AG04449 (cell line): ENCODE measurements around the gene RNF4.

ENCODE experiments used
- CTCF ChIA-PET: fragments of 350-600 bp; formaldehyde crosslinking; extraction: SDS; loops from one replicate; lab custom pipeline; 2021; ENCODE audit warnings: antibody characterized with exemption; lab: Yijun Ruan, JAX
- POLR2A ChIA-PET: fragments of 400-600, 350-600 bp; formaldehyde crosslinking; extraction: SDS; loops from one replicate; lab custom pipeline; 2020; ENCODE audit warnings: antibody characterized with exemption, inconsistent platforms; lab: Yijun Ruan, JAX
- DNase-seq: peaks from one replicate; pipeline ENCODE4 v3.0.0-alpha.2; 2010; ENCODE audit warnings: low read depth, low spot score
- H3K4me3 ChIP-seq: 2 replicates; pipeline ENCODE4 v1.5.1; 2011; ENCODE audit warnings: low read depth, mild to moderate bottlenecking, control low read depth, low read length
- CTCF ChIP-seq: IDR thresholded peaks from one replicate; pipeline ENCODE4 v1.5.1; 2011; ENCODE audit warnings: mild to moderate bottlenecking, moderate library complexity, low read length, control low read depth, inconsistent platforms; ENCODE audit not compliant: insufficient read depth; ENCODE audit errors: missing control alignments

The RNF4 gene

GRCh38 chr4:2482693-2483092, 13.8 kb downstream of the RNF4 start:
- ChIA-PET CTCF (interaction anchor here (0.7 to 1.3 kb wide), 2 partner anchors 11 to 13 kb away, joined by 3 to 5 read pairs; partner anchors contain the start of gene RNF4), POLR2A (no interaction called here)
- no peak overlapping the region for H3K4me3 ChIP-seq
- no peak for DNase-seq
- TF ChIP-seq CTCF: no peak

- no peak overlapping the region for H3K4me3 ChIP-seq
- TF ChIP-seq CTCF: no peak
- DNase-seq: no peak
- ChIA-PET POLR2A (no interaction called here), CTCF (interaction anchor here (0.7 to 1.5 kb wide), 3 partner anchors 11 to 263 kb away, joined by 3 to 6 read pairs (median 5); partner anchors contain the start of gene RNF4)
These were observed 14.3 kb downstream of the RNF4 start for GRCh38 chr4:2483237-2483636.

- CTCF ChIA-PET: interaction anchor here (1.5 kb wide), 1 partner anchor 264 kb away, joined by 6 read pairs; no protein-coding TSS in a partner anchor
- DNase-seq: no peak
- TF ChIP-seq CTCF: no peak
- POLR2A ChIA-PET: interaction anchor here (2.0 kb wide), 1 partner anchor 15 kb away, joined by 5 read pairs; the partner anchor contains the start of gene RNF4
- no peak overlapping the region for H3K4me3 ChIP-seq
These were observed 15.3 kb downstream of the RNF4 start for GRCh38 chr4:2484185-2484584.

- ChIA-PET POLR2A (interaction anchor here (2.0 kb wide), 1 partner anchor 16 kb away, joined by 5 read pairs; the partner anchor contains the start of gene RNF4), CTCF (interaction anchor here (0.9 to 1.0 kb wide), 2 partner anchors 8 to 265 kb away, joined by 3 to 4 read pairs; no protein-coding TSS in a partner anchor)
- DNase-seq: no peak
- no peak for TF ChIP-seq CTCF
- no peak overlapping the region for H3K4me3 ChIP-seq
These were observed 16.1 kb downstream of the RNF4 start for GRCh38 chr4:2484993-2485392.

GRCh38 chr4:2485956-2486355, 17.1 kb downstream of the RNF4 start:
- ChIA-PET CTCF (interaction anchor here (0.9 kb wide), 1 partner anchor 266 kb away, joined by 3 read pairs; no protein-coding TSS in a partner anchor), POLR2A (interaction anchor here (0.7 to 2.0 kb wide), 2 partner anchors 16 to 17 kb away, joined by 3 to 5 read pairs; partner anchors contain the start of gene RNF4)
- no peak for TF ChIP-seq CTCF
- DNase-seq: no peak
- H3K4me3 ChIP-seq: no peak overlapping the region

DNA sequence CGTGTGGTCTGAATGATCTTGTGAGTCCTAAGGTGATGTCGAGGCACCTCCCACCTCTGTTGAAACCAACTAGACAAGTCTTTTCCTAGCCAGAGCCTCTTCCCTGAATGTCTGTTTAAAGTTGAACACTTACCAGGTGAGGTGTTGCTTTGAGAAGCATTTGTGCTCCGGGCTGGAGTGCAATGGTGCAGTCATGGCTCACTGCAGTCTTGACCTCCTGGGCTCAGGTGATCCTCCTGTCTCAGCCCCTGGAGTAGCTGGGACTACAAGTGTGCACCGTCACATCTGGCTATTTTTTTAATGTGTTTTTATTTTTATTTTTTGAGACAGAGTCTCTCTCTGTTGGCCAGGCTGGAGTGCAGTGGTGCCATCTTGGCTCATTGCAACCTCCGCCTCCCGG, 18.1 kb downstream of the RNF4 start:
- no peak for DNase-seq
- no peak for TF ChIP-seq CTCF
- CTCF ChIA-PET: no interaction called here
- no peak overlapping the region for H3K4me3 ChIP-seq
- POLR2A ChIA-PET: interaction anchor here (0.7 kb wide), 1 partner anchor 17 kb away, joined by 3 read pairs; no protein-coding TSS in a partner anchor
